HEK293T (cell line): ENCODE measurements around the gene AGMO.

ENCODE experiments used
- FOXA1 ChIP-seq: fragments of 450-650 bp; IDR thresholded peaks from 2 replicates; pipeline ENCODE4 v1.6.1; 2016; ENCODE audit warnings: mild to moderate bottlenecking
- FOXM1 ChIP-seq: fragments of 450-650 bp; IDR thresholded peaks from 2 replicates; pipeline ENCODE4 v1.6.1; 2017; ENCODE audit warnings: mild to moderate bottlenecking, borderline replicate concordance
- HDGF ChIP-seq: fragments of 450-650 bp; IDR thresholded peaks from 2 replicates; pipeline ENCODE4 v1.6.1; 2017; ENCODE audit warnings: antibody characterized with exemption, borderline replicate concordance
- NFRKB ChIP-seq: fragments of 450-650 bp; IDR thresholded peaks from 2 replicates; pipeline ENCODE4 v1.6.1; 2016; ENCODE audit warnings: mild to moderate bottlenecking, moderate library complexity
- PKNOX1 ChIP-seq: fragments of 450-650 bp; IDR thresholded peaks from 2 replicates; pipeline ENCODE4 v1.6.1; 2016
- SP1 ChIP-seq: fragments of 450-650 bp; IDR thresholded peaks from 2 replicates; pipeline ENCODE4 v1.6.1; 2017
- TARDBP ChIP-seq: fragments of 450-650 bp; IDR thresholded peaks from 2 replicates; pipeline ENCODE4 v1.6.1; 2016

GRCh38 chr7:15557686-15558085 is 4.1 kb downstream of the AGMO start:
- no peak for TF ChIP-seq SP1
- no peak for TF ChIP-seq HDGF
- no peak for TF ChIP-seq FOXA1
- TF ChIP-seq NFRKB: no peak
- TF ChIP-seq TARDBP: no peak
- no peak for TF ChIP-seq FOXM1
- no peak for TF ChIP-seq PKNOX1
